Activated CD4-positive, alpha-beta T cell treated with anti-CD3 and anti-CD28 coated beads, Interleukin-2, amount 50 U/mL, for 1 hour (primary cell): ENCODE data around the gene CEP85.

Experiments
- DNase-seq: peaks from one replicate; pipeline ENCODE4 v3.0.0-alpha.2; 2020

Gene CEP85

GRCh38 chr1:26317612-26318337, 83.8 kb downstream of the CEP85 start, which contains the start of gene CD52:
Gene CD52 (plus strand): TSS chr1:26317958. CDS start chr1:26318018, 60 bp downstream.
- DNase-seq: peak; percentile 76

GRCh38 chr1:26318338-26319064, 84.5 kb downstream of the CEP85 start:
- DNase-seq: no peak

- no peak for DNase-seq
These were observed 86.9 kb downstream of the CEP85 start for GRCh38 chr1:26320896-26321295.

DNA sequence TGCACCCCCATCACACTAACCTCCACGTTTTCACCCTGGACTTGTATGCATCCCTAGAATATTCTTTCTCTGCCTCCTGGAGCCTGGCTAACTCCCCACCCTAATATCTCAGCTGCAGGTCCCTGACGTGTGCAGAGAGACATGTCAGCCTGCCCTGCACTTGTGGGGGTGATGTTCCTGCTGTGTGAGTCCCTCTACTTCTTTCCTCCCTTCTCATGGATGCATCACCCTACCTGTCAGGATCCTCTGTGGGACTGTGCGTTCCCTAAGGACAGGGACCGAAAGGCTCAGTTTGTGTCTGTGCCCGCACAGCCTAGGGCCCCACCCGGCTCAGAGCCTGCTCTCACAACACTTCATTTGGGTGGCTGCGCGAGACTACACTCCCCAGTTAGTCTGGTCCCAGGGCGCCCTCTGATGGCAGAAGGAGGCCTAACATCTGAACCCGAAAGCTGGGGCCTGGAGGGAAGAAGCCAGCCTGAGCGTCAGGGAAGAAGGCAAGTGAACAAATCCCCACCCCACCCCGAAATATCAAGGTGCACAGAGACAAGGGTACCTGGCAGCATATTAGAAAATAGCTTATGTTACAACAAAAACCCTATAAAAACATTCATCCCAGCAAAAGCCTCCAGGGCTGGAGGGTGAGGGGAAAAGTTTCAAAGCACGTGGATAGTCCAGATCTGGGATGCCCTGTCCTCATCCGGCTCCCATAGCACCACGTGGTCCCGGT, 87.5 kb downstream of the CEP85 start:
- DNase-seq: peak; percentile 97

DNA sequence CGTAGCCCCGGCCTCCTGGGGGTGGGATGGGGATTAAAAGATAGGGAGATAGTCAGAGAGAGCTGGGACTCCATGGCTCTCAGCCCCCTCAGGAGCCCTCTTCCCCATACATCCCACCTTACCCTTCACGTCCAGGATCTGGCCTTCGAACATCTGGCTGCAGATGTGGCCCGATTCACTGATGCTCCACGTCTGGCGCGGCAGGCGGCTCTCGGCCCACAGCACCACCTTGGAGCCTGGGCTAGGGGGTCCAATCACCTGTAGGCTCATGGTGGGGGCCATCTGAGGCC, 88.0 kb downstream of the CEP85 start:
- DNase-seq: no peak

GRCh38 chr1:26323382-26323781, 89.4 kb downstream of the CEP85 start:
- DNase-seq: no peak

DNA sequence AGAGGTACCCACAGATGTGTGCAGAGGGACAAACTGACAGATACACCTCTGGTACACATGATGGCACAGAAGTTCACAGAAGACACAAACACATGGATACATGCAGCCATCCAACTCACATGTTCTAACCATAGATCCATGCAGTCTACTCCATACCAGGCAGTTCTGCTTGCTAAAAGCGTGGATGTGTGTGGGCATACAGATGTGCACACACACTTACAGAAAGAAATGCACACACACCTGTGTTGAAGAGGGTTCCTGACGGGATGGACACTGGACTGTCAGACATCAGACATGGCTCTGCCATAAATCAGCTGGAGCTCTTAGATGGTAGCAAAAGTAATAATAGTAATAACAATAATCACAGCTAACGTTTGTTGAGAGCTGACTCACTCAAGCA, 90.5 kb downstream of the CEP85 start:
- no peak for DNase-seq

DNA sequence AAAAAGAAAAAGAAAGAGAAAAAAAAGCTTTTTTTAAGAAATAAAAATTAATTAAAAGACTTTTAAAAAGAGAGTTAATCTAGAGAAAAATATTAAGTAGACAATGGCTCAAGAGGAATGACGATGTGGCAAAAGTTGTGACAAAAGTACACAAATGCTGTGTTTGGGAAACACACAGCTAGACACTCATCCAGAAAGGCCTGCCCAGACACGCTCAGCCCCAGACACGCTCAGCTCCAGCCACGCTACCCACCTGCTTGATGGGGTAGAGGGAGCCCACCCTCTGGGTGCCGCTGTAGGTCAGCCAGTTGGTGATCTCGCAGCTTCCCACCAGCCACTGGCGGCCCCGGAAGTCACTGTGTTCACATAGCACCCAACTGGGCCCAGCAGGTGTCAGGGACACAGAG, 94.0 kb downstream of the CEP85 start:
- no peak for DNase-seq
